PFSK-1 (cell line): Measurements from ENCODE around the gene GRID1.

Experiments
- FOXP2 ChIP-seq: optimal IDR thresholded peaks from 2 replicates; pipeline ENCODE3; 2011; ENCODE audit warnings: borderline replicate concordance, control low read depth, inconsistent platforms; ENCODE audit not compliant: insufficient read depth; ENCODE audit errors: extremely low read length, extremely low read depth
- POLR2AphosphoS5 ChIP-seq: IDR thresholded peaks from 2 replicates; pipeline ENCODE4 v1.6.1; 2012; ENCODE audit warnings: low read depth, mild to moderate bottlenecking, control low read depth, low read length, moderate library complexity
- REST ChIP-seq, 2 experiments: IDR thresholded peaks; 2 replicates each; pipeline versions ENCODE4 v1.6.1 to v1.8.0; 2011 to 2012; ENCODE audit warnings: low read depth in 2 of 2, low read length in 2 of 2, control low read depth in 1 of 2, inconsistent platforms in 1 of 2, mild to moderate bottlenecking in 1 of 2, moderate library complexity in 1 of 2; ENCODE audit not compliant: insufficient read depth in 1 of 2
- SIN3A ChIP-seq: IDR thresholded peaks from 2 replicates; pipeline ENCODE4 v1.6.1; 2012; ENCODE audit warnings: mild to moderate bottlenecking, low read length, moderate library complexity, borderline replicate concordance; ENCODE audit not compliant: insufficient read depth
- TAF1 ChIP-seq: IDR thresholded peaks from 2 replicates; pipeline ENCODE4 v1.6.1; 2012; ENCODE audit warnings: low read length, control low read depth, borderline replicate concordance; ENCODE audit not compliant: insufficient read depth

Gene GRID1

GRCh38 chr10:85916994-85917573, 449.5 kb downstream of the GRID1 start:
- TF ChIP-seq SIN3A (no peak), POLR2AphosphoS5 (no peak), TAF1 (no peak), REST (IDR thresholded peaks at IDR 0.05; ENCODE audit: insufficient read depth in 1 of 2, low read depth in 2 of 2, low read length in 2 of 2) (no peak), FOXP2 (no peak)

GRCh38 chr10:85916286-85916685, 450.3 kb downstream of the GRID1 start:
- no peak for TF ChIP-seq TAF1
- TF ChIP-seq POLR2AphosphoS5, result no peak
- TF ChIP-seq SIN3A, result no peak

GRCh38 chr10:85915245-85915846, 451.2 kb downstream of the GRID1 start:
- TF ChIP-seq REST (IDR thresholded peaks at IDR 0.05; ENCODE audit: insufficient read depth in 1 of 2, low read depth in 2 of 2, low read length in 2 of 2) (no peak), SIN3A (no peak), TAF1 (no peak), POLR2AphosphoS5 (no peak), FOXP2 (no peak)

- TF ChIP-seq REST (IDR thresholded peaks at IDR 0.05; ENCODE audit: insufficient read depth in 1 of 2, low read depth in 2 of 2, low read length in 2 of 2), result no peak
- TF ChIP-seq SIN3A, result no peak
- no peak for TF ChIP-seq TAF1
- no peak for TF ChIP-seq POLR2AphosphoS5
- no peak for TF ChIP-seq FOXP2
Measured at GRCh38 chr10:85914720-85915119, 451.9 kb downstream of the GRID1 start.

- TF ChIP-seq POLR2AphosphoS5 (no peak), FOXP2 (no peak), TAF1 (no peak), REST (IDR thresholded peaks at IDR 0.05; ENCODE audit: insufficient read depth in 1 of 2, low read depth in 2 of 2, low read length in 2 of 2) (no peak), SIN3A (no peak)
Measured at GRCh38 chr10:85908462-85908861, 458.1 kb downstream of the GRID1 start.
